GM21723 (cell line): ENCODE measurements around the gene SCGB2B2.
"Not testable (repeated sequence)": the region's sequence is repeated elsewhere in the genome, so short reads cannot be mapped to it uniquely, and the experiment has no call there.

Source experiments
- ATAC-seq: cut with Tn5 transposase; IDR thresholded peaks from one replicate; pipeline ENCODE4 v1.9.1; 2021; ENCODE audit warnings: mild to moderate bottlenecking, moderate library complexity; ENCODE audit not compliant: unreplicated experiment

The SCGB2B2 gene

GRCh38 chr19:34669305-34669704, 7.7 kb downstream of the SCGB2B2 start:
- no peak for ATAC-seq

DNA sequence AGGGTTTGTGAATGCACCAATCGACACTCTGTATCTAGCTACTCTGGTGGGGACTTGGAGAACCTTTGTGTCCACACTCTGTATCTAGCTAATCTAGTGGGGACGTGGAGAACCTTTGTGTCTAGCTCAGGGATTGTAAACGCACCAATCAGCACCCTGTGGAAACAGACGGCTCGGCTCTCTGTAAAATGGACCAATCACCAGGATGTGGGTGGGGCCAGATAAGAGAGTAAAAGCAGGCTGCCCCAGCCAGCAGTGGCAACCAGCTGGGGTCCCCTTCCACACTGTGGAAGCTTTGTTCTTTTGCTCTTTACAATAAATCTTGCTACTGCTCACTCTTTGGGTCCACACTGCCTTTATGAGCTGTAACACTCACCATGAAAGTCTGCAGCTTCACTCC, 8.3 kb downstream of the SCGB2B2 start:
- not testable (repeated sequence) for ATAC-seq

DNA sequence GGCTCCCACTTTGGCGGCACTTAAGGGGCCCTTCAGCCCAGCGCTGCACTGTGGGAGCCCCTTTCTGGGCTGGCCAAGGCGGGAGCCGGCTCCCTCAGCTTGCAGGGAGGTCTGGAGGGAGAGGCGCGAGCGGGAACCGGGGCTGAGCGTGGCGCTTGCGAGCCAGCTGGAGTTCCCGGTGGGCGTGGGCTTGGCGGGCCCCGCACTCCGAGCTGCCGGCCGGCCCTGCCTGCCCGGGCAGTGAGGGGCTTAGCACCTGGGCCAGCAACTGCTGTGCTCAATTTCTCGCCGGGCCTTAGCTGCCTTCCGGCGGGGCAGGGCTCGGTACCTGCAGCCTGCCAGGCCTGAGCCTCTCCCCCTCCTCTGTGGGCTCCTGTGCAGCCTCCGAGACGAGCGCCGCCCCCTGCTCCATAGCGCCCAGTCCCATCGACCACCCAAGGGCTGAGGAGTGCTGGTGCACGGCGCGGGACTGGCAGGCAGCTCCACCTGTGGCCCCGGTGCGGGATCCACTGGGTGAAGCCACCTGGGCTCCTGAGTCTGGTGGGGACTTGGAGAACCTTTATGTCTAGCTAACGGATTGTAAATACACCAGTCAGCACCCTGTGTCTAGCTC, 8.8 kb downstream of the SCGB2B2 start:
- not testable (repeated sequence) for ATAC-seq

DNA sequence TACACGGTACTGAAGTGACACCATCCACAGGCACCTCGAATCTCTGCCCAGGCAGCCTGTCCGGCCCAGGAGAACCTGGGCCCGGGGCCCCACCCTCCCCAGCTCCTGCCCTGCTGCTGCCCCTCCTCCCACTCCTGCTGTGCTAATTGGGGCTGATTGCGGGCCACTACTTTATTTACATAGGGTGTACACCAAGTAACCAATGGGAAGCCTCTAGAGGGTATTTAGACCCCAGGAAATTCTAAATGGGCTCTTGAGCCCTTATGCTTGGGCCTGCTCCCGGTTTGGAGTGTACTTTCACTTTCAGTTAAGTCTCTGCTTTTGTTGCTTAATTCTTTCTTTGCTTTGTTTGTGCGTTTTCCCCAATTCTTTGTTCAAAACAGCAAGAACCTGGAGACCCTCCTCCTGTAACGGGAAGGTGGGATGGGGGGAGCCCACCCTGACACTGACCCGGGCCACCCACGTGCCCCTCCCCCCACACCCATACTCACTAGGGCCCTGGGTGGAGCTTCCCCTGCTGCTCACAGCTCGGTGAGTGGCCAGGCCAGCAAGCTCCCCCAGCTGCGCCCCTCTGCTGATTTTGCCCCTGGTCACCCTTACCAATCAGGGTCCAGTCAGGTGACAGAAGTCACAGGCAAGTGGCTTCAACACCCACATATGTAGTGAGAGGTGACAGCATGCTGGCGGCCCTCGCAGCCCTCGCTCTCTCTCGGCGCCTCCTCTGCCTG, 9.4 kb downstream of the SCGB2B2 start:
- no peak for ATAC-seq

DNA sequence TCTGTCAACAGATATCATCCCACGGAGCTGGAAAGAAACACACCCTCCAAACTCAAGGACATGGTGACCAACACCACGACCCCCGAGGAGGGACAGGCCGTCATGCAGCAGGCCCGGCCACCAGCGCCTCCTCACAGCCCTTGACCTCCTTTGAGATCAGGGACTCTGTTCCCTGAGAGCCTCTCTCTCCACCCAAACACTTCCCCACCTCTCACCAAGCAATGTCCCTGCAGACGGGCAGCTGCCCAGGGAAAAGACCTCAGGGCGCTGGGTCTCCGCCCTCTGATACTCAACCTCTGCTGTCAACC, 10.0 kb downstream of the SCGB2B2 start:
- ATAC-seq, result no peak

GRCh38 chr19:34666200-34666957, 10.6 kb downstream of the SCGB2B2 start:
- no peak for ATAC-seq

- ATAC-seq, result not testable (repeated sequence)
These were observed 11.7 kb downstream of the SCGB2B2 start for GRCh38 chr19:34665275-34665674.

DNA sequence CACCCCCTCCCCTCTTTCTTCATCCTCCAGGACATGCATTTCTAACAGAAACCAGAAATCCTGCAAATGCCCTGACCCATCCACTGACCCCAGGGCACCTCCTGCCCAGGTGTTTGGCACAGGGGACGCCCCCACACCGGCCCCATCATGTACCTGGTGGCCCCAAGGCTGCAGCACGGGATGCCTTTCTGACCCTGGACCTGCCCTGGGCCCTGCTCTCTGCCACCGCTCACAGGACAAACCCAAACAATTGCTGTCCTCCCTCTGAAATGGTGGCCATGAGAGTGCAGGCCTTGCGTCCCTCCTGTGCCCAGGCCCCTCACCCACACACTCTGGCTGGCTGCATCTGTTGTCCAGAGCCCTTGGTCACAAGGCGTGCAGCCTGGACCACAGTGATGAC, 12.1 kb downstream of the SCGB2B2 start:
- no peak for ATAC-seq

DNA sequence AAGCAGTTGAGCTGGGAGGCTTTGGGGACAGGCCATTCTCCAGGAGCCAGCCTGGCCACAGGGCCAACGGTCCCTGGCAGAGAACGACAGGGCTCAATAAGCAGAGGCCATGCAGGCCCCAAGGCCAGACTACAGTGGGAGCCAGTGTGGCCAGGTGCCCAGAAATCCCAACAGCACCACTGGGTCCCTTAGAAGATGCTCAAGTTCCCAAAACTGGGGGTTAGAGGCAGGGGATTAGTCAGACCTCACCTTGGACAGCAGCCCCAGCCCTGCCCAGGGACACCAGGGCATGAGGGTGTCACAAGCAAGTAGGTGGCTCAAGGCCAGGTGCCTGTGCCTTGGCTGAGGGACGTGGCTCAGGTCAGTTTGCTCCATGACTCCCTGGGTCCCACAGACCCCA, 12.8 kb downstream of the SCGB2B2 start:
- no peak for ATAC-seq

DNA sequence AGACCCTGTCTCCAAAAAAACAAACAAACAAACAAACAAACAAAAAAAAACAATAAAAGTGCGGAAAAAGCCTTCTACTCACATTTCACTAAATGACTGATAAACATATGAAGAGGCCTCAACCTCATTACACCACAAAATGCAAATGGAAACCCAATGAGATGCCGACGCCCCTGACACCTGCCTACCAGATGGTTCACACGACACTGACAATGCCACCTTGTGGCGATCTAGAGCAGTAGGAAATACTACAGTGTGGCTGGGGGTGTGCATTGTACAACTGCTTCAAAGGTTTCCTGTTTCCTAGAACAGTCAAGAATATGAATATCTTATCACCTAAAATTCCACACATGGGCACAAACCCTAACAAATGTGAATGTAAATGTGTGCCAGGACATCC, 14.0 kb downstream of the SCGB2B2 start:
- no peak for ATAC-seq

DNA sequence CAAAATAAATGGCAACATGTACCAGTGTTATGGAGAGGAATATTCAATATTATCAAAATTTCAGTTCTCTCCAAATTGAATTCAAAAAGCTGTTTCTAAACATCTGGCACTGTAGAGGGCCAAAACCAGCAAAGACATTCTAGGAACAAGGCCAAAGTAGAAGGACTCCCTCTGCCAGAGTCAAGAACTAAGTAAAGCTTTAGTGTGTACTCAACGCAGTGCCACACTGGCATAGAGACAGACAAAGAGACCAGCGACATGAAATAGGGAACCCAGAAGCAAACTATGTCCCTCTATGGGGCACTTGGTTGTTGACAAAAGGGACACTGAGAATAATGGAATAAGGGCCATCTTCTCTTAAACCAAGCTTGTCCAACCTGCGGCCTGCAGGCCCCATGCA, 15.6 kb downstream of the SCGB2B2 start:
- no peak for ATAC-seq

DNA sequence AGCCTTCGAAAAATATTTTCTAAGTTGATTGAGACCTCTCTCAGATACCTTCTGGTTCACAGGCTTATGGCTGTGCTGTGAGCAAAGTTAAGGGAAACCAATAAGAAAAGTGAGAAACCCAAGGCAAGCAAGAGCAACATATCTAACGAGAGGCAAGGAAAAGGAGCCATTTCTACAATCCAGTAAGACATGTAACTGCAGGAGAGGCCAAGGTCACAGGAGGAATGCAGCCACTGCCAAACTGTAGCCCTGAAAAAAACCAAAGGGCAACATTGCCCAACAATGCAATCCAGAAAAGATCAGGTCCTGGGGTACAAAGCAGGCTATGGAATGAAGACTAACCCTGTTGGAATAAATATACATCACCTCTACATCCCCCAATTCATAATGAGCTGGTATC, 21.3 kb downstream of the SCGB2B2 start:
- ATAC-seq, result no peak

DNA sequence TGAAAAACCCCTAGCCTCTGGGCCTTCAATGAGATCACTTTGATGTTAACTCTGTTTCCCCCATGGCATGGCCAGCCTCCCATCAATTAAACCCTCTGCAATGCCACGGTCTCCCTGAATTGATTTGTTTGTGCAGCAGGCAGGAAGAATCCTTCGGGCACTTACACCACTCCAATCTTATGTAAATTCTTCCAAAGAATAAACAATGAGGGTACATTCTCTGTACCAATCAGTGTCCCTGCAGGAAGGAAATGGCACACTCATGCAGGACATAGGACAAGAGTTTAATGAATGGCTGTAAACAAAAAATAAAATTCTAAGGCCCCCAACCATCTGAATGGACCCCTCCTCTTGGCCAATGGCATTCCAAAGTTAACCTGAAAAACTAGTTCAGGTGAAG, 22.2 kb downstream of the SCGB2B2 start:
- ATAC-seq, result no peak

- ATAC-seq, result no peak
These were observed 25.2 kb downstream of the SCGB2B2 start for GRCh38 chr19:34651747-34652146.

DNA sequence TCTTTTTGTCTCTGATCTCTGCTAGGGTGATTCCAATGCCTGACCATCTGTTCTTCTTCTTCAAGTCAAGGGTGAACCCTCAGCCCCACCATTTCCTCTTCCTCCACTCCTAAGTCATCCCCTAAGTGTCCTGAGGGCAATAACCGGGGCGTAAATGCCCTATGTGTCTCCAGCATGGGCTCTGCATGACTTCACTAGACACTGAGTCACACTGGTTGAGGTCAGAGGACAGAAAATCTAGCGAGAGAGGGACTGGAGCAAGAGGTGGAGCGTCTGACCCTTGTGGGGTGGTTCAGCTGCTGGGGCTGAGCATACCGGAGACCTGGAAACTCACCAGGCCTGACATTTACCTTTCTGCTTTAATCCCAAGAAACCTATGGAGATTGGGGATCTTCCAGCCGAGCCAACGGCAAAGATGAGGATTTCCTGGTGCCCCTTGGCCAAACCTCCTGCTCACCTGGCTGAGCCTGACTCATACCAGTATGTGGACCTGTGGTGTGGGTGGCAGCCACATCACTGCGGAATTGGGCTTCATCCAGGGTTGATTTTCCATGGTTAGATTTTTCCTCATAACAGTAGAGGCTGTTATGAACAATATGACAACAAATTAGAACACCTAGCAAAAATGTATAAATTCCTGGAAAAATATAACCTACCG, 26.9 kb downstream of the SCGB2B2 start:
- ATAC-seq, result no peak

DNA sequence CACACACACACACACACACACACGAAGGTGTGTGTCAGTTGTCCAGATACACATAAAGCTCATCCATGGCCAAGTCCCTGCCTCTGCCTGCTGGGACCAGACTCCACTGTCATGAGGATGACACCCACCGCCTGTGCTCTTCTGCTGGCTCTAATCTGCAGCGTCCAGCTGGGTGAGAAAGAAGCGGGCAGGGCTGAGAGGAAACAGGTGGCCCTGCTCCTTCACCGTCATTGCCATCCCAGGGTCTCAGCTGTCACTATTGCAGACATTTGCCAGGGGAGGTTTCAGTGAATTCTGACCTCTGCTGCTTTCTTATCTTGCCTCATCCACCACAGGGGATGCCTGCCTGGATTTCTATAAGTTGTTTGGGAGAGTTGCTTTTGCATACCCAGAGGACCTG, 31.4 kb downstream of the SCGB2B2 start:
- ATAC-seq, result no peak

- ATAC-seq, result no peak
These were observed 31.9 kb downstream of the SCGB2B2 start for GRCh38 chr19:34644991-34645461.

- no peak for ATAC-seq
These were observed 34.7 kb downstream of the SCGB2B2 start for GRCh38 chr19:34642241-34642640.

DNA sequence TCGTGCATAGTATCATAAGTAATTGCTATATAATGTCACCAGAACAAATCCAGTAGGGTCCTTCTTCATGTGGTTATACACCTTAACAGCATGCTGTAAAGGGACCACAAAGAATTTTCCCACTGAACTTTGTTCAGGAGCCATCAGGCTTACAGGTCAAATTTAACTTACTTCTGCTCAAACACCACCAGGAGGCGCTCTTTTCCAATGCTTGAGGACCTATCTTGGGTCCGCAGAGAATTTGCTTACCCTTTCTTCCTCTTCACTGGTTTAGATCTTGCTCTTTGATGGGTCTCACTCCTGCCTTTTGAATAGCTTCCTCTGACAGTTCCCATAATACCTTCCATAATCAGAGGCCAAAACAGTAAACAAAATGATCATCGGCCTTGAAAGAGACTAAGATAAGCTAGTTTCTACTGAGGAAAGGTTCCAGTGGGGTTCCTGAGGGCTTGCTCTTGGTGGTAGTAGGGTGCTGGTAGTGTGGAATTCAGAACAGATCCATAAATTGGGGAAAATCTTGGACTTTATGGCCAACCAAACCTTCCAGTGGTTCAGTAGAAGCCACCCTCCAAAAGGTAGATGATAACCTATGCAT, 37.4 kb downstream of the SCGB2B2 start:
- ATAC-seq, result no peak

GRCh38 chr19:34633802-34634201, 43.2 kb downstream of the SCGB2B2 start:
- no peak for ATAC-seq
